NCI-H2227 (cell line): Measurements from ENCODE around the gene E2F1.

Source experiments
- DNase-seq: peaks from one replicate; lab custom pipeline; 2025; ENCODE audit not compliant: unreplicated experiment; lab: John Stamatoyannopoulos, UW

E2F1 gene

GRCh38 chr20:33687993-33688937 is 2.1 kb upstream of the E2F1 start:
- no peak for DNase-seq

GRCh38 chr20:33687370-33687915 is 1.3 kb upstream of the E2F1 start:
- DNase-seq: no peak

- no peak for DNase-seq
Observed at GRCh38 chr20:33686984-33687366, 790 bp upstream of the E2F1 start.

GRCh38 chr20:33685328-33686099 is 671 bp downstream of the E2F1 start:
- DNase-seq: peak; percentile 53

GRCh38 chr20:33684533-33685327 is 1.5 kb downstream of the E2F1 start:
- DNase-seq: peak; percentile 74

- DNase-seq: no peak
Observed at GRCh38 chr20:33681728-33682353, 4.3 kb downstream of the E2F1 start.

GRCh38 chr20:33681288-33681687 is 4.9 kb downstream of the E2F1 start:
- DNase-seq: no peak

- no peak for DNase-seq
Observed at GRCh38 chr20:33680686-33681085, 5.5 kb downstream of the E2F1 start.

GRCh38 chr20:33679758-33680485 is 6.3 kb downstream of the E2F1 start:
- DNase-seq: no peak

GRCh38 chr20:33677991-33678702 is 8.0 kb downstream of the E2F1 start:
- no peak for DNase-seq

- DNase-seq: no peak
Observed at GRCh38 chr20:33676652-33677645, 9.2 kb downstream of the E2F1 start.

- no peak for DNase-seq
Observed at GRCh38 chr20:33676121-33676520, 10.1 kb downstream of the E2F1 start.

- peak; percentile 61 for DNase-seq
Observed at GRCh38 chr20:33675136-33675959, 10.8 kb downstream of the E2F1 start.

- DNase-seq: peak; percentile 85
Observed at GRCh38 chr20:33674294-33675135, 11.7 kb downstream of the E2F1 start, which contains the start of gene NECAB3. Gene NECAB3 (minus strand): TSS chr20:33674428. CDS start chr20:33674352, 76 bp downstream.

GRCh38 chr20:33673410-33674293 is 12.5 kb downstream of the E2F1 start:
- DNase-seq: no peak
